Fibroblast of villous mesenchyme (primary cell): ENCODE measurements around the gene MAGT1. TPM values are rescaled to one million over a fixed set of nuclear protein-coding genes. Genes with fewer than 3 reads are reported as not detected.

Experiments
- DNase-seq: peaks from one replicate; pipeline ENCODE4 v3.0.0-alpha.2; 2010; ENCODE audit warnings: low read depth
- H3K4me3 ChIP-seq: 2 replicates; pipeline ENCODE4 v1.5.1; 2011; ENCODE audit warnings: low read depth, mild to moderate bottlenecking, low read length
- CTCF ChIP-seq: IDR thresholded peaks from 2 replicates; pipeline ENCODE4 v1.5.1; 2012; ENCODE audit warnings: low read depth, mild to moderate bottlenecking, low read length; ENCODE audit not compliant: insufficient read depth
- total RNA-seq: library from RNA; depleted of rRNA; stranded (reverse); fragments of >200 nt; gene quantifications from 2 replicates; pipeline ENCODE4 v1.2.3, GENCODE V29; 2012

The MAGT1 gene
- total RNA-seq, 1 donor = 118 TPM

GRCh38 chrX:77820091-77820727, 75.0 kb downstream of the MAGT1 start:
- no peak for DNase-seq
- TF ChIP-seq CTCF = no peak
- no peak overlapping the region for H3K4me3 ChIP-seq

- no peak for TF ChIP-seq CTCF
- H3K4me3 ChIP-seq = no peak overlapping the region
- DNase-seq = no peak
Measured at GRCh38 chrX:77814210-77814609, 81.0 kb downstream of the MAGT1 start.

- H3K4me3 ChIP-seq = no peak overlapping the region
- no peak for TF ChIP-seq CTCF
- no peak for DNase-seq
Measured at GRCh38 chrX:77802201-77802600, 93.0 kb downstream of the MAGT1 start.

GRCh38 chrX:77795124-77795523, 100.1 kb downstream of the MAGT1 start:
- H3K4me3 ChIP-seq = no peak overlapping the region
- no peak for DNase-seq
- no peak for TF ChIP-seq CTCF

GRCh38 chrX:77793946-77794345, 101.3 kb downstream of the MAGT1 start:
- DNase-seq = no peak
- no peak overlapping the region for H3K4me3 ChIP-seq
- TF ChIP-seq CTCF = no peak

GRCh38 chrX:77788050-77788449, 107.2 kb downstream of the MAGT1 start:
- peak; percentile 59 for DNase-seq
- H3K4me3 ChIP-seq = no peak overlapping the region
- TF ChIP-seq CTCF = no peak

GRCh38 chrX:77786365-77786680, 108.9 kb downstream of the MAGT1 start:
- no peak for TF ChIP-seq CTCF
- DNase-seq = no peak
- peak overlapping the region; percentile 75 for H3K4me3 ChIP-seq
